Measurements from ENCODE around the gene SLC1A2.
A peak's percentile ranks its signal among the peaks of the same experiment; 100 is the strongest.

SLC1A2 gene

GRCh38 chr11:35389112-35389511 is 30.2 kb downstream of the SLC1A2 start:
- DNase-seq (ENCODE audit: insufficient read length), result no peak
- FAIRE-seq, result no peak
- TF ChIP-seq POLR2AphosphoS5 (IDR thresholded peaks at IDR 0.05; ENCODE audit: low read depth, low read length), result no peak

GRCh38 chr11:35388061-35388460 is 31.3 kb downstream of the SLC1A2 start:
- TF ChIP-seq POLR2A (IDR thresholded peaks at IDR 0.05; ENCODE audit: low read depth, low read length), result no peak
- TF ChIP-seq POLR2AphosphoS5 (IDR thresholded peaks at IDR 0.05; ENCODE audit: low read depth, low read length), result no peak
- DNase-seq (ENCODE audit: insufficient read length) (no peak), FAIRE-seq (no peak)

- FAIRE-seq (peak; percentile 38), DNase-seq (ENCODE audit: insufficient read length) (no peak)
- TF ChIP-seq TAF1 (IDR thresholded peaks at IDR 0.05; ENCODE audit: borderline replicate concordance, low read depth, low read length) (no peak), POLR2A (IDR thresholded peaks at IDR 0.05; ENCODE audit: low read depth, low read length) (no peak), POLR2AphosphoS5 (IDR thresholded peaks at IDR 0.05; ENCODE audit: low read depth, low read length) (no peak)
Measured at GRCh38 chr11:35387111-35387982, 32.0 kb downstream of the SLC1A2 start.

GRCh38 chr11:35383953-35384352 is 35.4 kb downstream of the SLC1A2 start:
- DNase-seq (ENCODE audit: insufficient read length) (no peak), FAIRE-seq (no peak)
- TF ChIP-seq POLR2AphosphoS5 (IDR thresholded peaks at IDR 0.05; ENCODE audit: low read depth, low read length), result no peak
- no peak for TF ChIP-seq POLR2A (IDR thresholded peaks at IDR 0.05; ENCODE audit: low read depth, low read length)
- no peak for TF ChIP-seq TAF1 (IDR thresholded peaks at IDR 0.05; ENCODE audit: borderline replicate concordance, low read depth, low read length)

GRCh38 chr11:35381709-35382322 is 37.5 kb downstream of the SLC1A2 start:
- TF ChIP-seq POLR2AphosphoS5 (IDR thresholded peaks at IDR 0.05; ENCODE audit: low read depth, low read length), result no peak
- no peak for TF ChIP-seq TAF1 (IDR thresholded peaks at IDR 0.05; ENCODE audit: borderline replicate concordance, low read depth, low read length)
- TF ChIP-seq POLR2A (IDR thresholded peaks at IDR 0.05; ENCODE audit: low read depth, low read length), result no peak
- no peak for FAIRE-seq
- DNase-seq (ENCODE audit: insufficient read length), result no peak

GRCh38 chr11:35380603-35381002 is 38.8 kb downstream of the SLC1A2 start:
- TF ChIP-seq TAF1 (IDR thresholded peaks at IDR 0.05; ENCODE audit: borderline replicate concordance, low read depth, low read length) (no peak), POLR2AphosphoS5 (IDR thresholded peaks at IDR 0.05; ENCODE audit: low read depth, low read length) (no peak), POLR2A (IDR thresholded peaks at IDR 0.05; ENCODE audit: low read depth, low read length) (no peak)
- FAIRE-seq (peak; percentile 42), DNase-seq (ENCODE audit: insufficient read length) (no peak)

- FAIRE-seq (no peak), DNase-seq (ENCODE audit: insufficient read length) (no peak)
- TF ChIP-seq POLR2AphosphoS5 (IDR thresholded peaks at IDR 0.05; ENCODE audit: low read depth, low read length) (no peak), TAF1 (IDR thresholded peaks at IDR 0.05; ENCODE audit: borderline replicate concordance, low read depth, low read length) (no peak), POLR2A (IDR thresholded peaks at IDR 0.05; ENCODE audit: low read depth, low read length) (no peak)
Measured at GRCh38 chr11:35377262-35377661, 42.1 kb downstream of the SLC1A2 start.

GRCh38 chr11:35376613-35377012 is 42.7 kb downstream of the SLC1A2 start:
- TF ChIP-seq POLR2A (IDR thresholded peaks at IDR 0.05; ENCODE audit: low read depth, low read length) (no peak), TAF1 (IDR thresholded peaks at IDR 0.05; ENCODE audit: borderline replicate concordance, low read depth, low read length) (no peak), POLR2AphosphoS5 (IDR thresholded peaks at IDR 0.05; ENCODE audit: low read depth, low read length) (no peak)
- DNase-seq (ENCODE audit: insufficient read length), result no peak
- FAIRE-seq, result no peak

GRCh38 chr11:35376118-35376510 is 43.2 kb downstream of the SLC1A2 start:
- FAIRE-seq (peak; percentile 21), DNase-seq (ENCODE audit: insufficient read length) (no peak)
- TF ChIP-seq TAF1 (IDR thresholded peaks at IDR 0.05; ENCODE audit: borderline replicate concordance, low read depth, low read length) (no peak), POLR2A (IDR thresholded peaks at IDR 0.05; ENCODE audit: low read depth, low read length) (no peak), POLR2AphosphoS5 (IDR thresholded peaks at IDR 0.05; ENCODE audit: low read depth, low read length) (no peak)

- DNase-seq (ENCODE audit: insufficient read length) (no peak), FAIRE-seq (peak; percentile 90)
- TF ChIP-seq TAF1 (IDR thresholded peaks at IDR 0.05; ENCODE audit: borderline replicate concordance, low read depth, low read length) (no peak), POLR2A (IDR thresholded peaks at IDR 0.05; ENCODE audit: low read depth, low read length) (no peak), POLR2AphosphoS5 (IDR thresholded peaks at IDR 0.05; ENCODE audit: low read depth, low read length) (no peak)
Measured at GRCh38 chr11:35375332-35376117, 43.8 kb downstream of the SLC1A2 start.

GRCh38 chr11:35373284-35373933 is 45.9 kb downstream of the SLC1A2 start:
- DNase-seq (ENCODE audit: insufficient read length), result no peak
- peak; percentile 74 for FAIRE-seq
- TF ChIP-seq POLR2A (IDR thresholded peaks at IDR 0.05; ENCODE audit: low read depth, low read length) (no peak), TAF1 (IDR thresholded peaks at IDR 0.05; ENCODE audit: borderline replicate concordance, low read depth, low read length) (no peak), POLR2AphosphoS5 (IDR thresholded peaks at IDR 0.05; ENCODE audit: low read depth, low read length) (no peak)
